ENCODE measurements around the gene ENG.

ENG gene

DNA sequence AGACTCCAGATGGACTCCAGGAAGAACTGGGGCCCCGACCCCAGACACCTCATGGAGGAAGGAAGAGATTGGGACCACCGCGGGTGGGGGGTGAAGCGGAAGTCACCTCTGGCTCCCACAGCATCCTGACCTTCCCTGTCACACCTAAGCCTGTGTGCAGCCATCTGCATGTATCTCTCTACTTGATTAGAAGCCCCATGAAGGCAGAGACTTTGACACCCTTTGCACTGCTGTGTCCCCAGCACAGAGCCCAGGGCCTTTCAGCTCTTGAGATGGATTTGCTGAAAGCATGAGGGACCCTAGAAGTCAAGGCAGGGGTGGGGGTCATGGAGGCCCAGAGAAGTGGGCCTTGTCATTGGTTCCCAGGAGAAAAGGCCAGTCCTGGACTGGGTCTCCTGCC is 2.8 kb upstream of the ENG start:
- Histone ChIP-seq H3K4me2 (ENCODE audit: low read depth, low read length, poor library complexity, severe bottlenecking) (no peak overlapping the region), H3K9me3 (ENCODE audit: insufficient read depth, low read length) (no peaks in the 10 kb centered on the region), H3K4me3 (ENCODE audit: insufficient read depth, low read length, poor library complexity, severe bottlenecking) (no peak overlapping the region), H3K36me3 (ENCODE audit: low read length) (no peaks in the 10 kb centered on the region), H4K20me1 (ENCODE audit: low read depth, low read length) (no peaks in the 10 kb centered on the region), H3F3A (ENCODE audit: insufficient read depth) (no peaks in the 10 kb centered on the region), H3K27ac (ENCODE audit: low read depth, low read length) (no peak overlapping the region), H3K9ac (ENCODE audit: low read length) (no peak overlapping the region), H3K9me2 (replicated peaks; ENCODE audit: insufficient read depth, low read length) (no peaks in the 10 kb centered on the region), H2AFZ (ENCODE audit: low read depth, low read length, severe bottlenecking) (no peak overlapping the region), H3K27me3 (ENCODE audit: low read length) (no peaks in the 10 kb centered on the region), H3K79me2 (ENCODE audit: insufficient read depth, low read length) (no peaks in the 10 kb centered on the region)
- TF ChIP-seq EZH2phosphoT487 (conservative IDR thresholded peaks at IDR 0.05; ENCODE audit: low read length), result no peak

DNA sequence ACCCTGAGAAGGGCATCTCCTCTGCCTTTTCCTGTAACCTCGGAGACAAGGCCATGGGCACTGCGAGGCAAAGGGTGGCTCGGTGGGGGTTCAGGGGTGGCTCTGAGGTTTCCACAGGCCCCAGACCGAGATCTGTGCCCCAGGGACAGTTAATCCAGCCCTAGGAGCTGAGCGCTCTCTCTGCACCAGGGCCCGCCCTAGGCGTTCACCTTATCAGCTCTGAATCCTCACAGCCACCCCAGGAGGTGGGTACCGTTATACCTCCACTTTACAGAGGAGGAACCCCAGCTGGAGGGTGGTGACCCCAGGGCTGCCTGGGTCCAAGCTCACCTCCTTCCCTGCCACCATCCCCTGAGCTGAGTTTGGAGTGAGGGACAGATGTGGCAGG is 2.3 kb upstream of the ENG start:
- H3K9ac ChIP-seq (ENCODE audit: low read length), result no peak overlapping the region
- H3K4me3 ChIP-seq (ENCODE audit: insufficient read depth, low read length, poor library complexity, severe bottlenecking), result no peak overlapping the region
- H3K79me2 ChIP-seq (ENCODE audit: insufficient read depth, low read length), result no peaks in the 10 kb centered on the region
- no peaks in the 10 kb centered on the region for H4K20me1 ChIP-seq (ENCODE audit: low read depth, low read length)
- no peaks in the 10 kb centered on the region for H3K9me2 ChIP-seq (replicated peaks; ENCODE audit: insufficient read depth, low read length)
- no peak overlapping the region for H3K4me2 ChIP-seq (ENCODE audit: low read depth, low read length, poor library complexity, severe bottlenecking)
- no peaks in the 10 kb centered on the region for H3K36me3 ChIP-seq (ENCODE audit: low read length)
- no peak overlapping the region for H3K27ac ChIP-seq (ENCODE audit: low read depth, low read length)
- TF ChIP-seq CTCF (IDR thresholded peaks at IDR 0.05; ENCODE audit: insufficient read depth, low read length, poor library complexity, severe bottlenecking) (no peak), EZH2phosphoT487 (conservative IDR thresholded peaks at IDR 0.05; ENCODE audit: low read length) (no peak)
- H3K9me3 ChIP-seq (ENCODE audit: insufficient read depth, low read length), result no peaks in the 10 kb centered on the region
- no peak overlapping the region for H2AFZ ChIP-seq (ENCODE audit: low read depth, low read length, severe bottlenecking)
- no peaks in the 10 kb centered on the region for H3K27me3 ChIP-seq (ENCODE audit: low read length)
- no peaks in the 10 kb centered on the region for H3F3A ChIP-seq (ENCODE audit: insufficient read depth)

GRCh38 chr9:127856094-127856728 is 1.8 kb upstream of the ENG start:
- H3K4me2 ChIP-seq (ENCODE audit: low read depth, low read length, poor library complexity, severe bottlenecking), result no peak overlapping the region
- no peaks in the 10 kb centered on the region for H3F3A ChIP-seq (ENCODE audit: insufficient read depth)
- TF ChIP-seq EZH2phosphoT487 (conservative IDR thresholded peaks at IDR 0.05; ENCODE audit: low read length), result no peak
- no peak for TF ChIP-seq CTCF (IDR thresholded peaks at IDR 0.05; ENCODE audit: insufficient read depth, low read length, poor library complexity, severe bottlenecking)
- no peak overlapping the region for H2AFZ ChIP-seq (ENCODE audit: low read depth, low read length, severe bottlenecking)
- no peak overlapping the region for H3K4me3 ChIP-seq (ENCODE audit: insufficient read depth, low read length, poor library complexity, severe bottlenecking)
- no peaks in the 10 kb centered on the region for H3K27me3 ChIP-seq (ENCODE audit: low read length)
- no peaks in the 10 kb centered on the region for H4K20me1 ChIP-seq (ENCODE audit: low read depth, low read length)
- H3K79me2 ChIP-seq (ENCODE audit: insufficient read depth, low read length), result no peaks in the 10 kb centered on the region
- H3K9me2 ChIP-seq (replicated peaks; ENCODE audit: insufficient read depth, low read length), result no peaks in the 10 kb centered on the region
- H3K9ac ChIP-seq (ENCODE audit: low read length), result no peak overlapping the region
- no peak overlapping the region for H3K27ac ChIP-seq (ENCODE audit: low read depth, low read length)
- H3K9me3 ChIP-seq (ENCODE audit: insufficient read depth, low read length), result no peaks in the 10 kb centered on the region
- H3K36me3 ChIP-seq (ENCODE audit: low read length), result no peaks in the 10 kb centered on the region

GRCh38 chr9:127855522-127855921 is 1.1 kb upstream of the ENG start:
- H4K20me1 ChIP-seq (ENCODE audit: low read depth, low read length), result no peaks in the 10 kb centered on the region
- no peaks in the 10 kb centered on the region for H3K9me2 ChIP-seq (replicated peaks; ENCODE audit: insufficient read depth, low read length)
- H3K9ac ChIP-seq (ENCODE audit: low read length), result no peak overlapping the region
- no peaks in the 10 kb centered on the region for H3F3A ChIP-seq (ENCODE audit: insufficient read depth)
- H3K27ac ChIP-seq (ENCODE audit: low read depth, low read length), result no peak overlapping the region
- no peaks in the 10 kb centered on the region for H3K36me3 ChIP-seq (ENCODE audit: low read length)
- no peaks in the 10 kb centered on the region for H3K27me3 ChIP-seq (ENCODE audit: low read length)
- no peak overlapping the region for H3K4me3 ChIP-seq (ENCODE audit: insufficient read depth, low read length, poor library complexity, severe bottlenecking)
- TF ChIP-seq EZH2phosphoT487 (conservative IDR thresholded peaks at IDR 0.05; ENCODE audit: low read length), result no peak
- no peak for TF ChIP-seq CTCF (IDR thresholded peaks at IDR 0.05; ENCODE audit: insufficient read depth, low read length, poor library complexity, severe bottlenecking)
- H3K79me2 ChIP-seq (ENCODE audit: insufficient read depth, low read length), result no peaks in the 10 kb centered on the region
- no peaks in the 10 kb centered on the region for H3K9me3 ChIP-seq (ENCODE audit: insufficient read depth, low read length)
- H3K4me2 ChIP-seq (ENCODE audit: low read depth, low read length, poor library complexity, severe bottlenecking), result no peak overlapping the region
- no peak overlapping the region for H2AFZ ChIP-seq (ENCODE audit: low read depth, low read length, severe bottlenecking)

Data from SU-DHL-6 (cell line).